Mesothelial cell of epicardium (in vitro differentiated cells): ENCODE data around the gene TP73. TPM values are rescaled to one million over a fixed set of nuclear protein-coding genes. Genes with fewer than 3 reads are reported as not detected.

ENCODE experiments used
- DNase-seq, 2 experiments: peaks; one replicate each; pipeline ENCODE4 v3.0.0; 2021; ENCODE audit warnings: low spot score in 2 of 2; ENCODE audit not compliant: unreplicated experiment in 2 of 2
- H3K27ac Mint-ChIP-seq: 2 replicates; pipeline ENCODE4 v1.8.0; 2021; ENCODE audit warnings: mixed read lengths
- H3K27me3 Mint-ChIP-seq: 2 replicates; pipeline ENCODE4 v1.8.0; 2021; ENCODE audit warnings: low read depth, mixed read lengths
- H3K36me3 Mint-ChIP-seq: 2 replicates; pipeline ENCODE4 v1.8.0; 2021; ENCODE audit warnings: mixed read lengths
- H3K4me1 Mint-ChIP-seq: 2 replicates; pipeline ENCODE4 v1.8.0; 2021; ENCODE audit warnings: mixed read lengths
- H3K4me3 Mint-ChIP-seq: 2 replicates; pipeline ENCODE4 v1.8.0; 2021; ENCODE audit warnings: mild to moderate bottlenecking, moderate library complexity, mixed read lengths
- H3K9me3 Mint-ChIP-seq: 2 replicates; pipeline ENCODE4 v1.8.0; 2021; ENCODE audit warnings: mixed read lengths
- CTCF ChIP-seq: fragments of 200-600 bp; sonication (generic); IDR thresholded peaks from one replicate; pipeline ENCODE4 v1.5.0; 2021; ENCODE audit warnings: antibody characterized with exemption; ENCODE audit not compliant: unreplicated experiment
- total RNA-seq: library from RNA; stranded (reverse); gene quantifications from 3 replicates; pipeline ENCODE4 v1.2.1, GENCODE V29; 2021

The TP73 gene
- total RNA-seq, 1 donor from 2014 or later = 1.4 TPM

DNA sequence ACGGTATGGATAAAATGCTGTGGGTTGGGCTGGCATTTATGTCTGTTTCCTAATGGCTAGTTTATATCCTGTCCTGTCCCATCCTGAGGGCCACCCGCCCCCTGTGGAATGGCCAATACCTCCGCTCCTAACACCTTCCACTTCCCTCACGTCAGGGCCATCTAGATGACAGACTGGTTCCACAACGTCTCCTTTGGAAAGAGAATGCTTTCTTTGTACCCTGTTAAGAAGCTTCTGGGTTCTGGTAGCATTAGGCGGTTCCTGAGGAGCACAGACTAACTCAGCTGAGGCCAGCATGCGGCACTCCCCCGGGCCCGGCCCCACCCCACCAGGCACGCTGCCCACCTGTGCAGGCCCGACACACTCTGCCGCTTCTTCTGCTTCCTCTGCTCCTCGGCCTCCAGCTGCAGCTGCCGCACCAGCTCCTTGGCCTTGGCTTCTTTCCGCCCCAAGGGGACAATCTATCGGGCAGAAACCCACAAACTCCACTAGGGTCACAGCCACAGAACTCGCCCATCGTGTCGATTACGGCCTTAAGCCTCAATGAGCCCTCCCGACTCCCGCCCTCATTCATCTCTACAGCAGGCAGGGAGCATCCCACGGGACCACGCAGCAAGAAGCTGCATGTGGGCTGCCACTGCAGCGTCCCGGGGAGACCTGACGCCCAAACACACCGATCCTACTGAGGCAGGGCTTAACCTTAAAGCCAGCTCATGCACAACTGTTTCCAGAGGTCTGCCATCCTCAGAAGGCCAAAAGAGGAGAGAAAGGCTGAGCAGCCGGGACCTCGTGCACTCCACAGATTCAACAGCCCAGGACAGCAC lies 131.5 kb downstream of the TP73 start:
- no peak for TF ChIP-seq CTCF
- DNase-seq = no peak
- Mint-ChIP-seq H3K36me3 (peaks cover 48% of the 10 kb centered on the region), H3K27me3 (no peaks in the 10 kb centered on the region), H3K4me3 (no peak overlapping the region), H3K27ac (no peak overlapping the region), H3K4me1 (no peaks in the 10 kb centered on the region), H3K9me3 (no peaks in the 10 kb centered on the region)

- no peaks in the 10 kb centered on the region for H3K4me1 Mint-ChIP-seq
- H3K27me3 Mint-ChIP-seq = no peaks in the 10 kb centered on the region
- TF ChIP-seq CTCF = no peak
- peaks cover 39% of the 10 kb centered on the region for H3K36me3 Mint-ChIP-seq
- no peak overlapping the region for H3K27ac Mint-ChIP-seq
- no peak for DNase-seq
- no peaks in the 10 kb centered on the region for H3K9me3 Mint-ChIP-seq
- H3K4me3 Mint-ChIP-seq = no peak overlapping the region
These were observed 132.7 kb downstream of the TP73 start for GRCh38 chr1:3785045-3785444.

DNA sequence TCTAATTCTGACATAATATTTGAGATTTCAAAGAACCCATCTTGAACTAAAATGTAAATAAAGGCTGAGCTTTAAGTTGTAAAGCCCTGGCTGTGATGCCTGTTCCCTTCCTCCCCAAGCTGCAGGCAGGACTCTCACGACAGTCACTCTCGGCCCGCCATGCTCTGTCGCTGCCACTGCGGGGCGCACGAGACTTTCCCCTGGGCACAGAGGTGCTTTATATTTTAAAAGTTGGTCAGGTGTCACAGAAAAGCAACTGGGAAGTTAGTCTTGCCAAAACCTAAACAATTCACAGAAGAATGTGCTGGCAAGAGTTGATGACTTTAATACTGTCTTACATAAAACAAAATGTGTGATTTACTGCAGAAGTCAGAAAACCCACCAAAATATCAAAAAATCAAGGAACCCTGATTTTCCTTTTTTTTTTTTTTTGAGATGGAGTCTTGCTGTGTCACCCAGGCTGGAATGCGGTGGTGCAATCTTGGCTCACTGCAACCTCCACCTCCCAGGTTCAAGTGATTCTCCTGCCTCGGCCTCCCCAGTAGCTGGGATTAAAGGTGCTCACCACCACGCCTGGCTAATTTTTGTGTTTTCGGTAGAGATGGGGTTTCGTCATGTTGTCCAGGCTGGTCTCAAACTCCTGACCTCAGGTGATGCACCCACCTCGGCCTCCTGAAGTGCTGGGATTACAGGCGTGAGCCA lies 133.3 kb downstream of the TP73 start:
- no peak for DNase-seq
- H3K27me3 Mint-ChIP-seq = no peaks in the 10 kb centered on the region
- H3K4me1 Mint-ChIP-seq = no peaks in the 10 kb centered on the region
- H3K27ac Mint-ChIP-seq = no peak overlapping the region
- H3K9me3 Mint-ChIP-seq = no peaks in the 10 kb centered on the region
- peaks cover 34% of the 10 kb centered on the region for H3K36me3 Mint-ChIP-seq
- H3K4me3 Mint-ChIP-seq = no peak overlapping the region
- TF ChIP-seq CTCF = peak; percentile 16

Other genes with a start within 250 kb of the TP73 start
- 20.1 to 20.3 TPM (median 20.3 TPM) in 3 replicates for gene ARHGEF16, start 197.9 kb upstream of the TP73 start, total RNA-seq
- gene MEGF6, start 41.0 kb upstream of the TP73 start, total RNA-seq = 194 to 209 TPM (median 204 TPM) in 3 replicates
- gene TPRG1L, start 27.5 kb upstream of the TP73 start, total RNA-seq = 15.1 to 15.9 TPM (median 15.7 TPM) in 3 replicates
- gene WRAP73, start 2.4 kb upstream of the TP73 start, total RNA-seq = 20.8 to 26.4 TPM (median 21.4 TPM) in 3 replicates
- not detected in 3 replicates for gene CCDC27, start 99.9 kb downstream of the TP73 start, total RNA-seq
- 10.1 to 12.1 TPM (median 11.6 TPM) in 3 replicates for gene SMIM1, start 120.2 kb downstream of the TP73 start, total RNA-seq
- gene LRRC47, start 144.0 kb downstream of the TP73 start, total RNA-seq = 55.4 to 61.9 TPM (median 55.9 TPM) in 3 replicates
- 32.2 to 37.0 TPM (median 35.2 TPM) in 3 replicates for gene CEP104, start 204.7 kb downstream of the TP73 start, total RNA-seq
- 10.7 to 11.0 TPM (median 10.9 TPM) in 3 replicates for gene DFFB, start 205.0 kb downstream of the TP73 start, total RNA-seq
- gene C1orf174, start 247.8 kb downstream of the TP73 start, total RNA-seq = 25.8 to 27.0 TPM (median 26.6 TPM) in 3 replicates